HepG2 (cell line): Measurements from ENCODE around the gene RAB34. TPM values are rescaled to one million over a fixed set of nuclear protein-coding genes. Genes with fewer than 3 reads are reported as not detected.

Experiments used
- BRD4 ChIP-seq: sonication (generic); formaldehyde crosslinking; IDR thresholded peaks from 2 replicates; pipeline ENCODE4 v1.4.0; 2020; ENCODE audit warnings: missing genetic modification reagents
- DMTF1 ChIP-seq: sonication (generic); formaldehyde crosslinking; IDR thresholded peaks from 2 replicates; pipeline ENCODE4 v1.4.0; 2020; ENCODE audit warnings: mild to moderate bottlenecking, missing genetic modification reagents
- GATAD1 ChIP-seq: IDR thresholded peaks from 2 replicates; pipeline ENCODE4 v1.6.1; 2016; ENCODE audit warnings: missing genetic modification reagents, missing compliant biosample characterization
- GATAD2A ChIP-seq: IDR thresholded peaks from 2 replicates; pipeline ENCODE4 v1.6.1; 2016
- LRRFIP1 ChIP-seq: sonication (generic); formaldehyde crosslinking; conservative IDR thresholded peaks from 2 replicates; pipeline ENCODE4 v1.4.0; 2020; ENCODE audit warnings: missing genetic modification reagents
- PCBP1 ChIP-seq: fragments of 200-400 bp; formaldehyde crosslinking; IDR thresholded peaks from 2 replicates; pipeline ENCODE4 v1.6.1; 2017; ENCODE audit warnings: mild to moderate bottlenecking, low read depth, low read length, borderline replicate concordance
- TFDP1 ChIP-seq: IDR thresholded peaks from 2 replicates; pipeline ENCODE4 v1.6.1; 2016; ENCODE audit warnings: missing compliant biosample characterization, missing genetic modification reagents, borderline replicate concordance
- TOPORS ChIP-seq: sonication (generic); formaldehyde crosslinking; IDR thresholded peaks from 2 replicates; pipeline ENCODE4 v1.8.0; 2023; ENCODE audit warnings: mild to moderate bottlenecking, missing genetic modification reagents
- ZBTB7B ChIP-seq: sonication (generic); formaldehyde crosslinking; IDR thresholded peaks from 2 replicates; pipeline ENCODE4 v1.4.0; 2020; ENCODE audit warnings: missing genetic modification reagents
- ZNF160 ChIP-seq: sonication (generic); formaldehyde crosslinking; IDR thresholded peaks from 2 replicates; pipeline ENCODE4 v1.8.0; 2022; ENCODE audit warnings: mild to moderate bottlenecking, inconsistent platforms, missing genetic modification reagents
- ZNF207 ChIP-seq: fragments of 450-650 bp; IDR thresholded peaks from 2 replicates; pipeline ENCODE4 v1.6.1; 2016; ENCODE audit warnings: antibody characterized with exemption, borderline replicate concordance
- ZNF280D ChIP-seq: sonication (generic); formaldehyde crosslinking; IDR thresholded peaks from 2 replicates; pipeline ENCODE4 v1.5.1; 2020; ENCODE audit warnings: mild to moderate bottlenecking, missing genetic modification reagents
- ZNF44 ChIP-seq: sonication (generic); formaldehyde crosslinking; IDR thresholded peaks from 2 replicates; pipeline ENCODE4 v1.5.1; 2020; ENCODE audit warnings: mild to moderate bottlenecking, missing genetic modification reagents
- ZNF468 ChIP-seq: sonication (generic); formaldehyde crosslinking; IDR thresholded peaks from 2 replicates; pipeline ENCODE4 v1.8.0; 2022; ENCODE audit warnings: mild to moderate bottlenecking, moderate library complexity, missing genetic modification reagents
- ZNF558 ChIP-seq: sonication (generic); formaldehyde crosslinking; IDR thresholded peaks from 2 replicates; pipeline ENCODE4 v1.9.0; 2022; ENCODE audit warnings: mild to moderate bottlenecking, missing genetic modification reagents, borderline replicate concordance
- ZNF644 ChIP-seq: IDR thresholded peaks from 2 replicates; pipeline ENCODE4 v1.6.1; 2016; ENCODE audit warnings: low read depth
- polyA plus RNA-seq, 8 experiments: library from polyadenylated mRNA; depleted of rRNA in 3 of 8; stranded (reverse) in 7 of 8; unstranded in 1 of 8; fragments of >200 nt; fragmentation: Illumina TruSeq in 4 of 8; extraction: Trizol in 4 of 8; gene quantifications; 2 replicates each; pipeline versions ENCODE4 v1.2.1 to v1.2.3, GENCODE V29; 2011 to 2016; ENCODE audit warnings: low read depth in 4 of 8, missing spikeins in 1 of 8, mixed read lengths in 1 of 8; ENCODE audit not compliant: insufficient read depth in 1 of 8
- total RNA-seq, 5 experiments: library from RNA; depleted of rRNA; stranded (reverse); fragments of >200 nt; fragmentation: Illumina TruSeq; extraction: Trizol; gene quantifications; 2 replicates each; pipeline ENCODE4 v1.2.3, GENCODE V29; 2016; ENCODE audit warnings: low read depth in 1 of 5

The RAB34 gene
- total and polyA plus RNA-seq, 2 of the 13 experiments (the other 11 are each of a cell fraction or from before 2014, with no cell fraction given) = 0.49 TPM; not detected in 1

GRCh38 chr17:28710861-28711722, 6.6 kb downstream of the RAB34 start (continued):
- TF ChIP-seq DMTF1 (CRISPR knock-in tag) (no peak), PCBP1 (0 out of 2 replicates have a peak, but pooled peaks have one; percentile 81), ZNF160 (no peak), TFDP1 (peak; percentile 86; the same call in 1 of the 2 replicates), BRD4 (CRISPR knock-in tag) (peak; percentile 65; the same call in 1 of the 2 replicates), ZNF558 (CRISPR knock-in tag) (peak; percentile 74; the same call in 1 of the 2 replicates), ZNF207 (no peak), GATAD2A (CRISPR knock-in tag) (no peak), LRRFIP1 (CRISPR knock-in tag) (no peak), ZNF644 (CRISPR knock-in tag) (no peak), GATAD1 (peak; percentile 32; the same call in 1 of the 2 replicates), ZNF280D (CRISPR knock-in tag) (no peak), ZNF44 (CRISPR knock-in tag) (no peak), ZNF468 (no peak), TOPORS (CRISPR knock-in tag) (no peak), ZBTB7B (CRISPR knock-in tag) (peak; percentile 71; the same call in 1 of the 2 replicates)
